B cell (primary cell): Measurements from ENCODE around the gene MRC2.

ENCODE experiments used
- EZH2 ChIP-seq: IDR thresholded peaks from 2 replicates; pipeline ENCODE4 v1.6.1; 2012; ENCODE audit warnings: borderline replicate concordance, low read depth, mild to moderate bottlenecking, moderate library complexity, low read length; ENCODE audit not compliant: insufficient read depth, poor library complexity, severe bottlenecking
- TF ChIP-seq, protein P1 (sequence below): fragments of 200-600 bp; IDR thresholded peaks from one replicate; pipeline ENCODE4 v1.8.0; 2022; ENCODE audit warnings: antibody characterized with exemption, mild to moderate bottlenecking

DNA sequence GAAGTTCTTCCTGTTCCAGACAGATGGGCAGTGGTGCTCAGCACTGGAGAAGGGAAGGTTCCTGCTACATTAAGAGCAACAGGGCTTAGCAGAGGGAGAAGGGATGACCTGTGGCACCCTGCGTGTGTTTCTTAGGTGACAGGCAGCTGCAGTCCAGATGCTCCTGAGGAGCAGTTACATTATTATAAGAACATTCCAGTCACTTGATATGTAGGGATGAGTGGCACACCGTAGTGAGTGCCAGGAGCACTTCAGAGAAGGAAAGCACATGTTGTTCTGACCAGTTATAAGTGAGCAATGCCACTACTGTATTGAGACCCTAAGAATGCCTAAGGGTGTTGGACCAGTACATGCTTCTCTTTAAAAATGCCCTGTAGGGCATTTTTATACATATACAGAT is 39.9 kb upstream of the MRC2 start:
- TF ChIP-seq, protein P1, sequence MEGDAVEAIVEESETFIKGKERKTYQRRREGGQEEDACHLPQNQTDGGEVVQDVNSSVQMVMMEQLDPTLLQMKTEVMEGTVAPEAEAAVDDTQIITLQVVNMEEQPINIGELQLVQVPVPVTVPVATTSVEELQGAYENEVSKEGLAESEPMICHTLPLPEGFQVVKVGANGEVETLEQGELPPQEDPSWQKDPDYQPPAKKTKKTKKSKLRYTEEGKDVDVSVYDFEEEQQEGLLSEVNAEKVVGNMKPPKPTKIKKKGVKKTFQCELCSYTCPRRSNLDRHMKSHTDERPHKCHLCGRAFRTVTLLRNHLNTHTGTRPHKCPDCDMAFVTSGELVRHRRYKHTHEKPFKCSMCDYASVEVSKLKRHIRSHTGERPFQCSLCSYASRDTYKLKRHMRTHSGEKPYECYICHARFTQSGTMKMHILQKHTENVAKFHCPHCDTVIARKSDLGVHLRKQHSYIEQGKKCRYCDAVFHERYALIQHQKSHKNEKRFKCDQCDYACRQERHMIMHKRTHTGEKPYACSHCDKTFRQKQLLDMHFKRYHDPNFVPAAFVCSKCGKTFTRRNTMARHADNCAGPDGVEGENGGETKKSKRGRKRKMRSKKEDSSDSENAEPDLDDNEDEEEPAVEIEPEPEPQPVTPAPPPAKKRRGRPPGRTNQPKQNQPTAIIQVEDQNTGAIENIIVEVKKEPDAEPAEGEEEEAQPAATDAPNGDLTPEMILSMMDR, result no peak
- TF ChIP-seq EZH2, result no peak
